CD4-positive, alpha-beta T cell treated with Interferon gamma for 1 hour (primary cell): ENCODE measurements around the gene UNC5C.

Source experiments
- DNase-seq: peaks from one replicate; pipeline ENCODE4 v3.0.0-alpha.2; 2020

Gene UNC5C

DNA sequence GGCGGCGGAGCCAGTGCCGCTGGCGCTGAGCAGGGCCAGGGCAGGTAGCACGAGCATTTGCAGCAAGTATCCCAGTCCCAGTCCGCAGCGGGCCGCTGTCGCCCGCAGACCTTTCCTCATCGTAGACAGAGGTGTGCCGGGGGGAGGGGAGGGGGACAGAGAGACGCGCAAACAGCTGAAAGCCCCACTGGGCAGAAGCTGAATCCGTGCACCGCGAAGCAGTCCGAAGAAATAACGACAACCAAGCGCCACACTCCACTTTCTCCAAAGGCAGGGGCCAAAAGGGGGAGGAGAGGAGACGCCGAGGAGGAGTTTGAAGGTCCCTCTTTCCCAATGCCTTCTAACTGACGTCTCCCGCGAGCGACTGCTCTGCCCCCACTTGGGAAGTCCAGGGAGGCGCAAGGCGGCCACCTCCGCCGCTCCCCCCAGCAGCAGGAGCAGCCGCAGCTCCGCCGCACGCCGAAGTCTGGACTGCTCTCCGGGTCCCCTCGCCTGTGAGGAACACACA lies at the start of gene UNC5C:
Gene UNC5C (minus strand): TSS at position 236 of the 508 bp plus-strand sequence.
- DNase-seq, result no peak

GRCh38 chr4:95596676-95597075 lies 47.9 kb upstream of the UNC5C start:
- no peak for DNase-seq

DNA sequence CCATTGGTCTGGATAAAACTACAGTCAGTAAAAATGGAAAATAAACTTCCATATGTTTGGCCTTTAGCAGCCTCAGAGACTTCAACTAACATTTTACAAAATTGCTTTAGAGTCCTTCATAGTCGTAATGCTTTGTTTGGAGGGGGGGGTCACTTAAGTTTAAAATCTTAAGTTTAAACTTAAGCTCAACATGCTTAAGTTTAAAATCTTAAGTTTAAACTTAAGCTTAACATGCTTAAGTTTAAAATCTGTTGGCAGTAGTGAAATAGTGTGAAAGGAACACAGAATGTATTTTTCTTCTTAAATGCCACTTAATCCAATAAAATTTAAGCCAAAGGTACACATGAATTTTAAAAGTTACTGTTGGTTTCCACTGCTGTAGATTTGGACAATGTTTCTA lies 45.9 kb upstream of the UNC5C start:
- DNase-seq, result no peak

- DNase-seq, result no peak
These were observed 45.2 kb upstream of the UNC5C start for GRCh38 chr4:95594013-95594412.

DNA sequence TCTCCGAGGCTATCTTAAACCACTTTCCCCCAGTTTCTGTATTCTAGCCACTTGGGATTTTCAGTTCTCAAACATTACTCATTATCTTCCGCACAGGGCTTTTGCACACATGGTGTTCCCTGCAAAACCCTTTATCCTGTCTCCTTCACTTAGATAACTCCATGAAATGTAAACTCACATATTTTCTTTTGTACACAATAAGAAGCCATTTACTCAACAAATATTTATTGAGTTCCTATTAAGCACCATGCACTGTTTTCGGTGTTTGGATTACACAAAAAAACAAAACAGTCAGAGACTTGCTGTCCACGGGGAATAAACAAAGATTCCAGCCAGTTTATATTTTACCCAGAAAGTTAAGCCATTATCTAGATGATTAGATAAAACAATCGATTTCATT lies 42.5 kb upstream of the UNC5C start:
- DNase-seq, result no peak

DNA sequence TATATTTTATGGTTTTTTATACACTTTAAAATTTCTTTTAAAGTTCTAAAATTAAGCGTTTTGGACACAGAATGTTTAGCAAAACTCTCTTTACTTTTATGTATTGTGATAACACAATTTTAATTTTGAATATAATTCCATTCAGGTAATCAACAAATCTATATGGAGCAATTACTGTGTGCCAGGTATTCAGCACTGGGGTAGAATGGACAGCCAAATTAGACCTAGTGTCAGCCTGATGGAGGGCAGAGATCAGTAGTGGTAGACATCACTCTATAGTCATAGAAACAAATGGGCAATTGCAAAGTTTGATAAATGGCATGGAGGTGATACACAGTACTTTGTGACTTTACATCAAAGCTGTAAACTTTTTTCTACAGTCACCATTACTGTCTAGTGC lies 41.8 kb upstream of the UNC5C start:
- no peak for DNase-seq

GRCh38 chr4:95585016-95585695 lies 36.4 kb upstream of the UNC5C start:
- DNase-seq, result no peak

GRCh38 chr4:95580226-95580625 lies 31.5 kb upstream of the UNC5C start:
- DNase-seq, result no peak

- no peak for DNase-seq
These were observed 23.7 kb upstream of the UNC5C start for GRCh38 chr4:95572304-95572991.

DNA sequence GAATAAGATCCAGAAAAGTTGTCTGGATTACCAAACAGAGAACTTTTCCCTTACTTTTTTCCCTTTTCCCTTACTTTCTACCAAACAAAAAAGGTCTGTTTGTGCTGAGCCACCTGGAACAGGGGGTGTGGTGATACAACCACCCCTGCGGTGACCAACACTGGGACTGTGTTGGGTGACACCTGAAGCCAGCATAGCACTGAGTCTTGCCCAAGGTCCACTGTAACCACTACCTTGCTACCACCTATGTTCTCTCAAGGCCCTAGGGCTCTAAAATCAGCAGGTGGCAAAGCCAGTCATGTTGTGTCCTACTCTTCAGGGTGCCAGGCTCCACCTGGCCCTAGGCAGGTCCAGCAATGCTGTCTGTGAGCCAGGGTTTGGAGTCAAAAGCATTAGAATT lies 22.8 kb upstream of the UNC5C start:
- DNase-seq, result no peak

DNA sequence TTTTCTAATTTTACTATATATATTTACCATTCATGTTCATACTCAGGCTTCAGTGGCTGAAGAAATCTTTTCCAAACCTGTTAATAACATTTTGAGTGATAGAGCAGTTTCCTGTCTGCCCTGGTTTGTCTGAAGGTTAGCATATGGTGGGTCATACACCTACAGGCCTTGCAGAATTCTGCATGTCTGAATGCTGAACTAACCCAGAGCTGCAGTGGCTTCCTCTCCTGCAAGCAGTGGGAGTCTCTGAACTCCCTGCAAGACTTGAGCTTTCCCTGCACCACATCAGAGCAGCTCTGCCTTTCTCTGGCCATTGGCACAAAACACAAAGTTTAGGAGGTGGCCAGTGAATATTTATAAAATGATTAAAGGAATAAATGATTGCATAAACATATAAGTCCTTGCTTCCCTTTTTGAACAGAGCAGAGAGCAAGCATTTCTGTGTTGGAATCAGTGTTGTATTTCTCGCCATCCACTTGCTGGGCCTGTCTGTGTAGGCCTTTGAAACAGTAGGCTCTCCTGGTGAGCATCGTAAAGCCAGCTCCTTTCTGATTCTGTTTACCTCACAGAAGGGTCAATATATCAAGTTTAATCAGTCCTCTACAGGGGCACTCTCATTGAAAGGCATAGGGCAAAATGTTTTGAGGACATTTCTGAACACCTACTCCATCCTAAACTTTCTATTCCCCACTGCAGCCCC lies 15.0 kb upstream of the UNC5C start:
- DNase-seq, result no peak

DNA sequence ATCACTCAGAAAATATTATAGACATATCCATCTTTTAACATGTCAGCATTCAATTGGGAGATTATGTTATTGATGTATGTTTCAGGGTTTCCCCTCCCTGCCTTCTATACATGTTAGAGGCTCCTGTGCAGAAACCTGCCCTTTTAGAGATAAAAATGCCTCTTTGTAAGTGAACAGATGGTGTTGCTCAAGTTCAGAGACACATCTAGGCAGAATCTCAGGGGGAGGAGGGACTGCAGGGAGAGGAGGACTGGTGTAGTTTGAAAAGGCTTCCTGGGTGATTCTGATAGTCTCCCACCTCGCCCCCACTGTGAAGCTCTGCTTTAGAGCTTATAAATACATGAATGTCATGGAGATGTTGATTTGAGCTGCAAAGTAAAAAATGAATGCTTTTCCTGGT lies 12.0 kb upstream of the UNC5C start:
- DNase-seq, result no peak

DNA sequence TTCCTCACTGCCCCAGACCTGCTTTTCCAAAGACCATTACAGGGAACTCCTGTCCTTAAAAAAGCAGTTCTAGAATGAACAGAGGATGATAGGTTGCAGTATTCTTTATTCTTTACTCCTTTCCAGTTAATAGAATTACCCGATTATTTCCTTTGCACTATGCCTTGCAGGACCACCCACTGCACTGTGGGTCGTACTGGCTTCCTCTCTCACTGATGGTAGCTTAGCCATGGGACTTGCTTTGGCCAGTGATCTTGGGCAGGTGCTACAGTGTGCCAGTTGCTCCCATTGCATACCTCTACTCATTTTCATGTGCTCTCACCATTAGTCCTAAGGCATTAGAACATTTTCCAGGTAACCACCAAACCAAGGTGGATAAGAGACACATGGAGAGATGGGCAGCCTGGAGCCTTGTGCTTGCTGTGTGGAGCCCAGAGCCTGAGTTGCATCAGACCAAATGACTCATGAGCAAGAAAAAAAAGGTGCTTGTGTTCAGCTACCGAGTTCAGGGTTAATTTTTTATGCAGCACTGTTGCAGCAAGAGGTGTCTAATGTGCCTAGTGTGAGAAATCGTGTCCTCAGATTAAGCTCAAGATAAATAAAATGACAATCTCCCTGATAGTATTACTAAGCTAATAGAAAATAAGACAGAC lies 7.6 kb upstream of the UNC5C start:
- no peak for DNase-seq

DNA sequence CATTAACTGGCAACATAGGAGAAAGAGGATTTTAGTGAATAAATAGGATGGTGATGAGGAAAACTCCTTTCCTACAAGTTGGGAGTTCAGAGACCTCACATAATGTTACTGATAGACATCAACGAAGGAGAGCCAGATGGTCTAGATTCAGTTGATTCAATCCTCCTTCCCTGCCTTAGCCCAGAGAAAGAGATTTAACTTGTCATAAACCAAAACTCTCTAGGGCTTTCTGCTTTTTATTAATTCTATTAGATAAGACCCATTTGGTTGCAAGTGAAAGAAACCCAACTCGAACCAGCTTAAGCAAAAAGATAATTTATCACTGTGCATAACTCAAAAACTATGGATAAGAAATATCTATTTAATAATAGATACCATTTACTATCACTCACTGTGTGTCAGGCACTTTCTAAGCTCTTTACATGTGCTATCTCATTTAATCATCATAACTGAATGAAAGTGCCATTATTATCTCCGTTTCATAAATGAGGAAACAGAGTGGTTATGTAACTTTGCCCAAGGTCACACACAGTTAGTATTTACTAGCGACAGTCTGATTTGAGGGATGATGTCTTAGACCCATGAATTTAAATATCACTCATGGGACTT lies 4.3 kb upstream of the UNC5C start:
- no peak for DNase-seq

- DNase-seq, result no peak
These were observed 2.9 kb upstream of the UNC5C start for GRCh38 chr4:95551653-95552052.

- no peak for DNase-seq
These were observed 1.6 kb upstream of the UNC5C start for GRCh38 chr4:95550115-95550987.

- DNase-seq, result no peak
These were observed 707 bp upstream of the UNC5C start for GRCh38 chr4:95549246-95550114.

DNA sequence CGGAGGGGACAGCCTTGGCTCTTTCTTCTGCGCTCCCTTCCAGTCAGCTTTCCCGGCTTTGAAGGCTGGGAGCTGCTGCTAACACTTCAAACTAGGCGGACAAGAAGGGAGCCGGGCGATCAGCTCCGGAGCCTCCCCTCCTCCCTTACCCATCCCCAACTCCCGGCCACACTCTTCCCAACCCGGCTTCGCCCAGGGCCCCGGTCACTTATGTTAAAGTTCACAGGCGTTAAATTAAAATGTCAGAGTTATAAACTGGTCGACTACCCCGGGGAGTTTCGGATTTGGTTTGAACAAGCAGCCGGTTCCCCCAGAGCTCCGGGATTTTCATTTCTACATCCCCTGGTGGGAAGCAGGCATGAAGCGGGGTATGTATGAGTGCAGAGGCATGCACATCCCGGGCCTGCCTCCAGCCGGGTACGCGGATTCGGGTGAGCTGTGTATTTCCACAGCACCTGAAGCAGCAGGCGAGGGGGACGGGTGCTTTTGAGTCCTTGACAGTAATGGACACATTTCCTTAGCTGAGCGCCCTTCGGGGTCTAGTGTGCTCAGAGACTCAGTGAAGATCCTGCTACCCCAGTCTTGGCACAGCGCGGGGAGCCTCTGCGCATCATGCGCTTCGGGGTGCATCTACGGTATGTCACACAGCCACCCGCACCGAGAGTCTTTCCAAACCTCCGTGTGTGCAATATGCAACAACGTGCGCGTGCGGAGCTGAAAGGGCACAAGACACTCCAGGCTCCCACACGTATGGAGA lies 880 bp downstream of the UNC5C start:
- no peak for DNase-seq

GRCh38 chr4:95546866-95547714 lies 1.7 kb downstream of the UNC5C start:
- DNase-seq, result no peak
